ENCODE results near the gene MYOM3.
A peak's percentile ranks its signal among the peaks of the same experiment; 100 is the strongest.
"Not testable (repeated sequence)": the region's sequence is repeated elsewhere in the genome, so short reads cannot be mapped to it uniquely, and the experiment has no call there.

The MYOM3 gene

DNA sequence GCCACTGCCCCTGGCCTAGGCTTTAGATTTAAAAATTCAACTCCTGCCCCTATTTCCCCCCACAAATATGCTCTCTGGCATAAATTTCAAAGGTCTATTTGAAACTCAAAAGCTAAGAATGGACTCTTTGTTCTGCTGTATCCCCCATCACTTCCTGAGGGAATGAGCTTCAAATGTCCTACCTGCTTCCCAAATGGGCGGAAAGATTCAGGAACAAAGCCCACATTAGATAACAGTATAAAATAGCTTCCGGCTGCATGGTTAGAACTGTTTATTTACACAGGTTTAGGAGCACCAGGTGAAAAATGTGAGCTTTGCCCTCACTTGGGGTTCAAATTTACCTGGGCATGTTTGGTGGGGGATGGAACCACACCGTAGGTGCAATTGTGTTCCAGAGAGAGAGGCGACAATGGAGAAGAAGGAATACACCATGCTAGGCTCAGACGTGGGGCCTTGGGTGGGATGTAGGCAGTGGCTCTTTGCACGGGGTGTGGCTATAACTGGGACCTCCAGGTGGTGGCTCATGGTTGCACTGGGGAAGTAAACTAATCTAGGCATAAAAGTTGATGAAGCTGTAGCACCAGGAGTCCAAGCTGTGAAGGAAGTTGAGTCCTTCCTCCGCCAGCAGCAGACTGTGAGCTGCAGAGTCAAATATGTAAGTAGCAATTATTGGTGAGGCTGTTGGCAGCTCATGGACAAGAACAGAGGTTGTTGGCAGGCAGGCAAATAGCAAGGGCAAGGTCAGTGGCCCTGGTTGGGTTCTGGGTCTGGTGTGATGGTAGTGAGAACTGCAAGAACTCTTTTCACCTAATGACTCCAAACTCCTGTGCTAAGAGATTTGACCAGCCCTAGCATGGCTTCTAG is 90.3 kb downstream of the MYOM3 start:
- in situ Hi-C loops (cut with HindIII; ENCODE audit: low sequenced_read_pairs) = loop anchor here (10.0 kb wide), 1 partner anchor 57 kb away; no protein-coding TSS in a partner anchor
- TF ChIP-seq CTCF (IDR thresholded peaks at IDR 0.05; ENCODE audit: low read depth, low read length, missing control alignments) = no peak
- H3K4me3 ChIP-seq (ENCODE audit: low read depth, low read length) = no peak overlapping the region
- no peak for DNase-seq (ENCODE audit: low read depth)

DNA sequence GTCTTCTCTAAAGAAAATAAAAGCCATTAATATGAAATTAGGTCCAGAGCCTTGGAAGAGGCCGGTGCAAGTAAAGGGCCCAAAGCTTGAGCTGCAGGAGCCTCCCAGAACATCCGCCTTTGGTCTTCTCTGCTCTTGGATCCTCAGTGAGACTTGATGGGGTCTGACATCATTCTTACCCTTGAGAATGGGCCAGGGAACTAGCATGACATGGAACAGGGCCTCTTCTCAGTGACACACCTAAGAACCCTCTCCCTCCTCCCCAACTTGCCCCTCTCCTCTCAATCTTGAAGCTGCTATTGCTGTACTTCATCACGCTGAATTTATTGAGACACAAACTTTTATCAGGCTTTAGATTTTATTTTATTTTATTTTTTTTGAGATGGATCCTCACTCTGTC is 91.5 kb downstream of the MYOM3 start:
- in situ Hi-C loops (cut with HindIII; ENCODE audit: low sequenced_read_pairs) = loop anchor here (10.0 kb wide), 1 partner anchor 56 kb away; no protein-coding TSS in a partner anchor
- no peak for TF ChIP-seq CTCF (IDR thresholded peaks at IDR 0.05; ENCODE audit: low read depth, low read length, missing control alignments)
- DNase-seq (ENCODE audit: low read depth) = no peak
- H3K4me3 ChIP-seq (ENCODE audit: low read depth, low read length) = no peak overlapping the region

GRCh38 chr1:24020025-24020424 is 91.9 kb downstream of the MYOM3 start:
- no peak overlapping the region for H3K4me3 ChIP-seq (ENCODE audit: low read depth, low read length)
- in situ Hi-C loops (cut with HindIII; ENCODE audit: low sequenced_read_pairs) = loop anchor here (10.0 kb wide), 1 partner anchor 55 kb away; no protein-coding TSS in a partner anchor
- DNase-seq (ENCODE audit: low read depth) = peak; percentile 80
- TF ChIP-seq CTCF (IDR thresholded peaks at IDR 0.05; ENCODE audit: low read depth, low read length, missing control alignments) = no peak

- H3K4me3 ChIP-seq (ENCODE audit: low read depth, low read length) = no peak overlapping the region
- in situ Hi-C loops (cut with HindIII; ENCODE audit: low sequenced_read_pairs) = no loop called here
- no peak for TF ChIP-seq CTCF (IDR thresholded peaks at IDR 0.05; ENCODE audit: low read depth, low read length, missing control alignments)
- DNase-seq (ENCODE audit: low read depth) = peak; percentile 100
These were observed 93.0 kb downstream of the MYOM3 start for GRCh38 chr1:24018611-24019580.

GRCh38 chr1:24015221-24016210 is 96.4 kb downstream of the MYOM3 start:
- DNase-seq (ENCODE audit: low read depth) = no peak
- TF ChIP-seq CTCF (IDR thresholded peaks at IDR 0.05; ENCODE audit: low read depth, low read length, missing control alignments) = no peak
- in situ Hi-C loops (cut with HindIII; ENCODE audit: low sequenced_read_pairs) = no loop called here
- H3K4me3 ChIP-seq (ENCODE audit: low read depth, low read length) = no peak overlapping the region

GRCh38 chr1:24012878-24013277 is 99.1 kb downstream of the MYOM3 start:
- in situ Hi-C loops (cut with HindIII; ENCODE audit: low sequenced_read_pairs) = not testable (repeated sequence)

More at GRCh38 chr1:24012878-24013277, 99.1 kb downstream of the MYOM3 start:
- H3K4me3 ChIP-seq (ENCODE audit: low read depth, low read length); DNase-seq (ENCODE audit: low read depth): not testable (repeated sequence)
